Panc1 (cell line): ENCODE results near the gene HSFX3.
"Not testable (repeated sequence)": the region's sequence is repeated elsewhere in the genome, so short reads cannot be mapped to it uniquely, and the experiment has no call there.

Source experiments
- POLR2AphosphoS5 ChIP-seq: IDR thresholded peaks from 2 replicates; pipeline ENCODE4 v1.6.1; 2012; ENCODE audit warnings: mild to moderate bottlenecking, low read depth, low read length, moderate library complexity
- TF ChIP-seq, protein P1 (sequence below), 2 experiments: IDR thresholded peaks; 2 replicates each; pipeline ENCODE4 v1.6.1; 2011 to 2012; ENCODE audit warnings: low read depth in 2 of 2, control low read depth in 1 of 2, low read length in 1 of 2, mild to moderate bottlenecking in 1 of 2, moderate library complexity in 1 of 2; ENCODE audit not compliant: insufficient read depth in 1 of 2
- TF ChIP-seq, protein P2 (sequence below): fragments of 450-650 bp; IDR thresholded peaks from 2 replicates; pipeline ENCODE4 v1.5.1; 2017; ENCODE audit warnings: mild to moderate bottlenecking

DNA sequence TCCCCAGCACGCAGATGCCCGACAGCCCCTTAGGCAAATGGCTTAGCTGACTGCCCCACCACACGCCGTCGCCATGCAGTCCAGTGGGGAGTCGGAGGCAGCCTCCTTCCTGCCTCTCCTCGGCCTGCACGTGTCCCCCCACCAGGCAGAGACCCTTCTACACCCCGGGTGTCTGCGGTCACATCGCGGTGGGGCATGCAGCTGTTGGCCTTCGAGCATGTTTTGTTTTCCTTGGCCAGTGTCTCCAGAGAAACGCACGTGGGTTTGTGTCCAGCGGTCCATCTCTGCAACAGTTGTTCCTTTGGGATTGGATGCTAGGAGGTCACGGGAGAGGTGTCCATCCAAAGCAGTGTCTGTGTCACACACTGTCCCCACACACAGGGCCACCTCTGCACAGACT, 45.5 kb upstream of the HSFX3 start, which contains the start of gene HSFX2:
- TF ChIP-seq, protein P1, sequence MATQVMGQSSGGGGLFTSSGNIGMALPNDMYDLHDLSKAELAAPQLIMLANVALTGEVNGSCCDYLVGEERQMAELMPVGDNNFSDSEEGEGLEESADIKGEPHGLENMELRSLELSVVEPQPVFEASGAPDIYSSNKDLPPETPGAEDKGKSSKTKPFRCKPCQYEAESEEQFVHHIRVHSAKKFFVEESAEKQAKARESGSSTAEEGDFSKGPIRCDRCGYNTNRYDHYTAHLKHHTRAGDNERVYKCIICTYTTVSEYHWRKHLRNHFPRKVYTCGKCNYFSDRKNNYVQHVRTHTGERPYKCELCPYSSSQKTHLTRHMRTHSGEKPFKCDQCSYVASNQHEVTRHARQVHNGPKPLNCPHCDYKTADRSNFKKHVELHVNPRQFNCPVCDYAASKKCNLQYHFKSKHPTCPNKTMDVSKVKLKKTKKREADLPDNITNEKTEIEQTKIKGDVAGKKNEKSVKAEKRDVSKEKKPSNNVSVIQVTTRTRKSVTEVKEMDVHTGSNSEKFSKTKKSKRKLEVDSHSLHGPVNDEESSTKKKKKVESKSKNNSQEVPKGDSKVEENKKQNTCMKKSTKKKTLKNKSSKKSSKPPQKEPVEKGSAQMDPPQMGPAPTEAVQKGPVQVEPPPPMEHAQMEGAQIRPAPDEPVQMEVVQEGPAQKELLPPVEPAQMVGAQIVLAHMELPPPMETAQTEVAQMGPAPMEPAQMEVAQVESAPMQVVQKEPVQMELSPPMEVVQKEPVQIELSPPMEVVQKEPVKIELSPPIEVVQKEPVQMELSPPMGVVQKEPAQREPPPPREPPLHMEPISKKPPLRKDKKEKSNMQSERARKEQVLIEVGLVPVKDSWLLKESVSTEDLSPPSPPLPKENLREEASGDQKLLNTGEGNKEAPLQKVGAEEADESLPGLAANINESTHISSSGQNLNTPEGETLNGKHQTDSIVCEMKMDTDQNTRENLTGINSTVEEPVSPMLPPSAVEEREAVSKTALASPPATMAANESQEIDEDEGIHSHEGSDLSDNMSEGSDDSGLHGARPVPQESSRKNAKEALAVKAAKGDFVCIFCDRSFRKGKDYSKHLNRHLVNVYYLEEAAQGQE (IDR thresholded peaks at IDR 0.05; ENCODE audit: insufficient read depth in 1 of 2, low read depth in 2 of 2, low read length in 1 of 2): not testable (repeated sequence)
- TF ChIP-seq, protein P2, sequence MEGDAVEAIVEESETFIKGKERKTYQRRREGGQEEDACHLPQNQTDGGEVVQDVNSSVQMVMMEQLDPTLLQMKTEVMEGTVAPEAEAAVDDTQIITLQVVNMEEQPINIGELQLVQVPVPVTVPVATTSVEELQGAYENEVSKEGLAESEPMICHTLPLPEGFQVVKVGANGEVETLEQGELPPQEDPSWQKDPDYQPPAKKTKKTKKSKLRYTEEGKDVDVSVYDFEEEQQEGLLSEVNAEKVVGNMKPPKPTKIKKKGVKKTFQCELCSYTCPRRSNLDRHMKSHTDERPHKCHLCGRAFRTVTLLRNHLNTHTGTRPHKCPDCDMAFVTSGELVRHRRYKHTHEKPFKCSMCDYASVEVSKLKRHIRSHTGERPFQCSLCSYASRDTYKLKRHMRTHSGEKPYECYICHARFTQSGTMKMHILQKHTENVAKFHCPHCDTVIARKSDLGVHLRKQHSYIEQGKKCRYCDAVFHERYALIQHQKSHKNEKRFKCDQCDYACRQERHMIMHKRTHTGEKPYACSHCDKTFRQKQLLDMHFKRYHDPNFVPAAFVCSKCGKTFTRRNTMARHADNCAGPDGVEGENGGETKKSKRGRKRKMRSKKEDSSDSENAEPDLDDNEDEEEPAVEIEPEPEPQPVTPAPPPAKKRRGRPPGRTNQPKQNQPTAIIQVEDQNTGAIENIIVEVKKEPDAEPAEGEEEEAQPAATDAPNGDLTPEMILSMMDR: not testable (repeated sequence)
- not testable (repeated sequence) for TF ChIP-seq POLR2AphosphoS5
